Lower leg skin (tissue), 4 donors: ENCODE results near the gene NUPR1. TPM values are rescaled to one million over a fixed set of nuclear protein-coding genes. Genes with fewer than 3 reads are reported as not detected.

Experiments
- DNase-seq, 2 donors: peaks; one replicate each; pipeline ENCODE4 v3.0.0-alpha.2; 2019; ENCODE audit warnings: low spot score in 2 of 2
- H3K4me3 ChIP-seq: fragments of 200-600 bp; sonication (generic); 2 replicates; pipeline ENCODE4 v1.5.1; 2017; ENCODE audit warnings: mild to moderate bottlenecking, low read depth; ENCODE audit not compliant: poor library complexity, severe bottlenecking
- CTCF ChIP-seq, 3 donors: fragments of 450-650 bp; IDR thresholded peaks; one replicate each; pipeline ENCODE4 v1.5.1; 2016; ENCODE audit warnings: antibody characterized with exemption in 3 of 3, mild to moderate bottlenecking in 3 of 3, moderate library complexity in 2 of 3
- POLR2A ChIP-seq, 2 donors: fragments of 450-650 bp; IDR thresholded peaks; one replicate each; pipeline ENCODE4 v1.6.1; 2016 to 2017; ENCODE audit warnings: antibody characterized with exemption in 2 of 2, mild to moderate bottlenecking in 1 of 2, moderate library complexity in 1 of 2
- WGBS, 2 donors: methylation state at CpG; one replicate each; pipeline ENCODE4 v1.1.5; 2018; 5-methylcytosine and 5-hydroxymethylcytosine counted together
- intact Hi-C: fragments of 100-400 bp; cut with DNase I; formaldehyde crosslinking; loops from one replicate; pipeline ENCODE4 v1.15.0; 2023; ENCODE audit warnings: low total_unique reads
- total RNA-seq, 4 donors: library from RNA; depleted of rRNA; stranded (reverse); fragments of >200 nt; gene quantifications; one replicate each; pipeline ENCODE4 v1.1.0, GENCODE V29; 2016

Gene NUPR1
- total RNA-seq, 4 donors from 2014 or later, result 52.4 to 275 (median 140) TPM

- 88 to 89% methylated on average over 11 of the region's 11 CpGs for WGBS, 2 donors
- no peak overlapping the region for H3K4me3 ChIP-seq
- TF ChIP-seq POLR2A (IDR thresholded peaks at IDR 0.05) (no peak), CTCF (IDR thresholded peaks at IDR 0.05) (no peak)
- intact Hi-C loops, result no loop called here
- no peak for DNase-seq
Observed at GRCh38 chr16:28526201-28527099, 12.3 kb downstream of the NUPR1 start.

- no peak overlapping the region for H3K4me3 ChIP-seq
- intact Hi-C loops, result no loop called here
- 68 to 70% methylated on average over 6 of the region's 6 CpGs for WGBS, 2 donors
- no peak for TF ChIP-seq CTCF (IDR thresholded peaks at IDR 0.05)
- no peak for TF ChIP-seq POLR2A (IDR thresholded peaks at IDR 0.05)
- DNase-seq, result no peak
Observed at GRCh38 chr16:28524681-28525171, 14.0 kb downstream of the NUPR1 start.

GRCh38 chr16:28522792-28523191 is 16.0 kb downstream of the NUPR1 start:
- TF ChIP-seq POLR2A (IDR thresholded peaks at IDR 0.05), result no peak
- TF ChIP-seq CTCF (IDR thresholded peaks at IDR 0.05), result no peak
- 87 to 91% methylated on average over 11 of the region's 11 CpGs for WGBS, 2 donors
- DNase-seq, result no peak
- H3K4me3 ChIP-seq, result no peak overlapping the region
- intact Hi-C loops, result no loop called here

- intact Hi-C loops, result no loop called here
- DNase-seq, result no peak
- 87% methylated on average over 6 of the region's 6 CpGs for WGBS, 2 donors
- TF ChIP-seq POLR2A (IDR thresholded peaks at IDR 0.05), result no peak
- H3K4me3 ChIP-seq, result no peak overlapping the region
Observed at GRCh38 chr16:28521436-28521835, 17.3 kb downstream of the NUPR1 start.

- no peak overlapping the region for H3K4me3 ChIP-seq
- intact Hi-C loops, result no loop called here
- TF ChIP-seq CTCF (IDR thresholded peaks at IDR 0.05) (no peak), POLR2A (IDR thresholded peaks at IDR 0.05) (no peak)
- 78 to 79% methylated on average over 7 of the region's 7 CpGs for WGBS, 2 donors
- no peak for DNase-seq
Observed at GRCh38 chr16:28520672-28521071, 18.1 kb downstream of the NUPR1 start.

- intact Hi-C loops, result no loop called here
- 79 to 81% methylated on average over 6 to 7 of the region's 7 CpGs for WGBS, 2 donors
- DNase-seq, result no peak
- TF ChIP-seq POLR2A (IDR thresholded peaks at IDR 0.05) (no peak), CTCF (IDR thresholded peaks at IDR 0.05) (no peak)
- no peak overlapping the region for H3K4me3 ChIP-seq
Observed at GRCh38 chr16:28514246-28514645, 24.5 kb downstream of the NUPR1 start.
